ENCODE data around the gene BTBD9.

The BTBD9 gene

GRCh38 chr6:38650207-38650752 lies 10.6 kb upstream of the BTBD9 start:
- H3K27ac ChIP-seq (ENCODE audit: low read length), result no peak overlapping the region
- H3K27me3 ChIP-seq (ENCODE audit: insufficient read depth, low read length, poor library complexity), result no peaks in the 10 kb centered on the region
- no peak overlapping the region for H3K4me3 ChIP-seq (ENCODE audit: low read depth in 1 of 2, low read length in 2 of 2)
- H3K36me3 ChIP-seq (ENCODE audit: insufficient read depth, low read length), result no peaks in the 10 kb centered on the region
- no peak overlapping the region for H2AFZ ChIP-seq (ENCODE audit: low read depth, low read length)
- no peaks in the 10 kb centered on the region for H4K20me1 ChIP-seq (ENCODE audit: insufficient read depth, low read length)
- H3K4me1 ChIP-seq (ENCODE audit: insufficient read depth, low read length), result no peaks in the 10 kb centered on the region
- DNase-seq (no peak), ATAC-seq (ENCODE audit: insufficient read depth, low read depth) (no peak)
- no peaks in the 10 kb centered on the region for H3K9me3 ChIP-seq (ENCODE audit: insufficient read depth, low read length, severe bottlenecking)
- no peak overlapping the region for H3K9ac ChIP-seq (ENCODE audit: low read depth, low read length)
- no peaks in the 10 kb centered on the region for H3K79me2 ChIP-seq (ENCODE audit: insufficient read depth, low read length)
- H3K4me2 ChIP-seq (ENCODE audit: insufficient read depth, low read length), result no peak overlapping the region
- TF ChIP-seq CTCF (IDR thresholded peaks at IDR 0.05; ENCODE audit: borderline replicate concordance, extremely low read depth, low read length, poor library complexity, severe bottlenecking) (no peak), EZH2 (IDR thresholded peaks at IDR 0.05; ENCODE audit: borderline replicate concordance, low read depth, low read length, severe bottlenecking) (no peak)

- Histone ChIP-seq H3K27me3 (ENCODE audit: insufficient read depth, low read length, poor library complexity) (no peaks in the 10 kb centered on the region), H2AFZ (ENCODE audit: low read depth, low read length) (no peak overlapping the region), H3K4me2 (ENCODE audit: insufficient read depth, low read length) (no peak overlapping the region), H3K36me3 (ENCODE audit: insufficient read depth, low read length) (no peaks in the 10 kb centered on the region), H3K27ac (ENCODE audit: low read length) (no peak overlapping the region), H3K79me2 (ENCODE audit: insufficient read depth, low read length) (no peaks in the 10 kb centered on the region), H3K4me1 (ENCODE audit: insufficient read depth, low read length) (no peaks in the 10 kb centered on the region), H4K20me1 (ENCODE audit: insufficient read depth, low read length) (no peaks in the 10 kb centered on the region), H3K9ac (ENCODE audit: low read depth, low read length) (no peak overlapping the region), H3K9me3 (ENCODE audit: insufficient read depth, low read length, severe bottlenecking) (no peaks in the 10 kb centered on the region), H3K4me3 (ENCODE audit: low read depth in 1 of 2, low read length in 2 of 2) (no peak overlapping the region)
- ATAC-seq (ENCODE audit: insufficient read depth, low read depth) (no peak), DNase-seq (no peak)
- no peak for TF ChIP-seq CTCF (IDR thresholded peaks at IDR 0.05; ENCODE audit: borderline replicate concordance, extremely low read depth, low read length, poor library complexity, severe bottlenecking)
- no peak for TF ChIP-seq EZH2 (IDR thresholded peaks at IDR 0.05; ENCODE audit: borderline replicate concordance, low read depth, low read length, severe bottlenecking)
These were observed 10.0 kb upstream of the BTBD9 start for GRCh38 chr6:38649744-38650143.

- no peak for TF ChIP-seq EZH2 (IDR thresholded peaks at IDR 0.05; ENCODE audit: borderline replicate concordance, low read depth, low read length, severe bottlenecking)
- TF ChIP-seq CTCF (IDR thresholded peaks at IDR 0.05; ENCODE audit: borderline replicate concordance, extremely low read depth, low read length, poor library complexity, severe bottlenecking), result no peak
- Histone ChIP-seq H4K20me1 (ENCODE audit: insufficient read depth, low read length) (no peaks in the 10 kb centered on the region), H3K79me2 (ENCODE audit: insufficient read depth, low read length) (no peaks in the 10 kb centered on the region), H3K4me2 (ENCODE audit: insufficient read depth, low read length) (no peak overlapping the region), H3K9ac (ENCODE audit: low read depth, low read length) (no peak overlapping the region), H3K27me3 (ENCODE audit: insufficient read depth, low read length, poor library complexity) (no peaks in the 10 kb centered on the region), H3K36me3 (ENCODE audit: insufficient read depth, low read length) (no peaks in the 10 kb centered on the region), H3K4me3 (ENCODE audit: low read depth in 1 of 2, low read length in 2 of 2) (no peak overlapping the region), H3K27ac (ENCODE audit: low read length) (no peak overlapping the region), H3K4me1 (ENCODE audit: insufficient read depth, low read length) (no peaks in the 10 kb centered on the region), H2AFZ (ENCODE audit: low read depth, low read length) (no peak overlapping the region), H3K9me3 (ENCODE audit: insufficient read depth, low read length, severe bottlenecking) (no peaks in the 10 kb centered on the region)
- no peak for DNase-seq
- no peak for ATAC-seq (ENCODE audit: insufficient read depth, low read depth)
These were observed 8.9 kb upstream of the BTBD9 start for GRCh38 chr6:38648629-38649028.

All from DND-41 (cell line).